HepG2 (cell line): ENCODE measurements around the gene MRPS7. TPM values are rescaled to one million over a fixed set of nuclear protein-coding genes. Genes with fewer than 3 reads are reported as not detected.
A peak's percentile ranks its signal among the peaks of the same experiment; 100 is the strongest.

Experiments
- ADNP ChIP-seq: sonication (generic); formaldehyde crosslinking; IDR thresholded peaks from 2 replicates; pipeline ENCODE4 v1.4.0; 2020; ENCODE audit warnings: missing genetic modification reagents
- GRHL1 ChIP-seq: sonication (generic); formaldehyde crosslinking; conservative IDR thresholded peaks from 2 replicates; pipeline ENCODE4 v1.8.0; 2022; ENCODE audit warnings: missing genetic modification reagents
- HNF1A ChIP-seq, 2 experiments: sonication (generic) in 1 of 2; formaldehyde crosslinking in 1 of 2; IDR thresholded peaks; 2 replicates each; pipeline versions ENCODE4 v1.4.0 to v1.6.1; 2016 to 2020; ENCODE audit warnings: borderline replicate concordance in 1 of 2, low read depth in 1 of 2, mild to moderate bottlenecking in 1 of 2, missing genetic modification reagents in 1 of 2
- JUN ChIP-seq: sonication (generic); formaldehyde crosslinking; IDR thresholded peaks from 2 replicates; pipeline ENCODE4 v1.4.0; 2020; ENCODE audit warnings: mild to moderate bottlenecking, missing genetic modification reagents
- MZF1 ChIP-seq: sonication (generic); formaldehyde crosslinking; IDR thresholded peaks from 2 replicates; pipeline ENCODE4 v1.8.1; 2023; ENCODE audit warnings: mild to moderate bottlenecking, missing genetic modification reagents, borderline replicate concordance
- NRL ChIP-seq: sonication (generic); formaldehyde crosslinking; IDR thresholded peaks from 2 replicates; pipeline ENCODE4 v1.5.0; 2020; ENCODE audit warnings: missing genetic modification reagents, mild to moderate bottlenecking, moderate library complexity, borderline replicate concordance
- RAD51 ChIP-seq: fragments of 450-650 bp; IDR thresholded peaks from 2 replicates; pipeline ENCODE4 v1.6.1; 2016; ENCODE audit warnings: borderline replicate concordance
- ZC3H13 ChIP-seq: sonication (generic); formaldehyde crosslinking; IDR thresholded peaks from 2 replicates; pipeline ENCODE4 v1.8.1; 2023; ENCODE audit warnings: mild to moderate bottlenecking, missing genetic modification reagents, moderate library complexity
- ZNF101 ChIP-seq: sonication (generic); formaldehyde crosslinking; IDR thresholded peaks from 2 replicates; pipeline ENCODE4 v1.4.0; 2020; ENCODE audit warnings: mild to moderate bottlenecking, low read depth, missing genetic modification reagents, borderline replicate concordance
- ZNF646 ChIP-seq: sonication (generic); formaldehyde crosslinking; IDR thresholded peaks from 2 replicates; pipeline ENCODE4 v1.9.0; 2021; ENCODE audit warnings: mild to moderate bottlenecking, missing genetic modification reagents
- polyA plus RNA-seq, 8 experiments: library from polyadenylated mRNA; depleted of rRNA in 3 of 8; stranded (reverse) in 7 of 8; unstranded in 1 of 8; fragments of >200 nt; fragmentation: Illumina TruSeq in 4 of 8; extraction: Trizol in 4 of 8; gene quantifications; 2 replicates each; pipeline versions ENCODE4 v1.2.1 to v1.2.3, GENCODE V29; 2011 to 2016; ENCODE audit warnings: low read depth in 4 of 8, missing spikeins in 1 of 8, mixed read lengths in 1 of 8; ENCODE audit not compliant: insufficient read depth in 1 of 8
- total RNA-seq, 5 experiments: library from RNA; depleted of rRNA; stranded (reverse); fragments of >200 nt; fragmentation: Illumina TruSeq; extraction: Trizol; gene quantifications; 2 replicates each; pipeline ENCODE4 v1.2.3, GENCODE V29; 2016; ENCODE audit warnings: low read depth in 1 of 5

Gene MRPS7
- total and polyA plus RNA-seq, 2 of the 13 experiments (the other 11 are each of a cell fraction or from before 2014, with no cell fraction given): 97.0 to 162 TPM

GRCh38 chr17:75267411-75268232 lies 5.9 kb downstream of the MRPS7 start (continued):
- no peak for TF ChIP-seq ZNF646 (CRISPR knock-in tag)
- TF ChIP-seq ZC3H13: peak; percentile 87
- no peak for TF ChIP-seq HNF1A (IDR thresholded peaks at IDR 0.05; ENCODE audit: low read depth)
- TF ChIP-seq HNF1A (CRISPR knock-in tag; IDR thresholded peaks at IDR 0.05; ENCODE audit: borderline replicate concordance): peak; percentile 46; the same call in 1 of the 2 replicates
- no peak for TF ChIP-seq GRHL1 (CRISPR knock-in tag)
- no peak for TF ChIP-seq RAD51
- no peak for TF ChIP-seq ZNF101 (CRISPR knock-in tag)
- TF ChIP-seq ADNP (CRISPR knock-in tag): no peak
- no peak for TF ChIP-seq JUN (CRISPR knock-in tag)
- TF ChIP-seq MZF1 (CRISPR knock-in tag): no peak
- TF ChIP-seq NRL (CRISPR knock-in tag): peak; percentile 67; the same call in 1 of the 2 replicates
